Activated CD4-positive, alpha-beta T cell treated with anti-CD3 and anti-CD28 coated beads, Interleukin-2, amount 10 ng/mL, durations not matched to agents 24 days and 14 days (primary cell): ENCODE measurements around the gene SASH1. TPM values are rescaled to one million over a fixed set of nuclear protein-coding genes. Genes with fewer than 3 reads are reported as not detected.

Experiments
- DNase-seq: peaks from one replicate; pipeline ENCODE4 v3.0.0; 2022
- H3K27ac Mint-ChIP-seq: one replicate; pipeline ENCODE4 v1.8.0; 2022; ENCODE audit warnings: mild to moderate bottlenecking, mixed read lengths
- H3K27me3 Mint-ChIP-seq: one replicate; pipeline ENCODE4 v1.8.0; 2022; ENCODE audit warnings: mixed read lengths
- H3K36me3 Mint-ChIP-seq: one replicate; pipeline ENCODE4 v1.8.0; 2022; ENCODE audit warnings: low read depth, mild to moderate bottlenecking, mixed read lengths
- H3K4me1 Mint-ChIP-seq: one replicate; pipeline ENCODE4 v1.8.0; 2021; ENCODE audit warnings: mixed read lengths
- H3K4me3 Mint-ChIP-seq: one replicate; pipeline ENCODE4 v1.8.0; 2022; ENCODE audit warnings: mild to moderate bottlenecking, moderate library complexity, mixed read lengths
- H3K9me3 Mint-ChIP-seq: one replicate; pipeline ENCODE4 v1.8.0; 2021; ENCODE audit warnings: mixed read lengths
- intact Hi-C: fragments of 100-400 bp; cut with micrococcal nuclease; formaldehyde crosslinking; loops from one replicate; pipeline ENCODE4 v1.15.1; 2023
- total RNA-seq: library from RNA; stranded (reverse); gene quantifications from 2 replicates; pipeline ENCODE4 v1.2.3, GENCODE V29; 2022

Gene SASH1
- total RNA-seq, 1 donor from 2014 or later, result 0.44 TPM

DNA sequence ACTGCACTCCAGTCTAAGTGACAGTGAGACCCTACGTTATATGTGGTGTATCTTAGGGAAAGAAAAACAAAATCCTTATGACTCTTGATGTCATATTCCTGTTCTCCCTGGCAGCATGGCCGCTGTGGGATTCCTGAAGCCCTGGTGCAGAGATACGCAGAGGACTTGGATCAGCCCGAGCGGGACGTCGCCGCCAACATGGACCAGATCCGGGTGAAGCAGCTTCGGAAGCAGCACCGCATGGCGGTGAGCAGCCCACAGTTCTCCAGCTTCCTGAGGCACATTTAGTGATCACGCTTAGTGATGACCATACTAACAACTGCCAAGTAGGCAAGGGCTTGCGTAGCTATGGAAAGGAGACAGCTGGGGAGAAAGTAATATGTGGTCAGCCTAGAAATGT, 203.3 kb downstream of the SASH1 start:
- Mint-ChIP-seq H3K36me3 (no peaks in the 10 kb centered on the region), H3K4me1 (no peaks in the 10 kb centered on the region), H3K9me3 (no peaks in the 10 kb centered on the region), H3K27ac (no peak overlapping the region), H3K4me3 (no peak overlapping the region), H3K27me3 (peaks cover 14% of the 10 kb centered on the region)
- no peak for DNase-seq
- intact Hi-C loops, result no loop called here

DNA sequence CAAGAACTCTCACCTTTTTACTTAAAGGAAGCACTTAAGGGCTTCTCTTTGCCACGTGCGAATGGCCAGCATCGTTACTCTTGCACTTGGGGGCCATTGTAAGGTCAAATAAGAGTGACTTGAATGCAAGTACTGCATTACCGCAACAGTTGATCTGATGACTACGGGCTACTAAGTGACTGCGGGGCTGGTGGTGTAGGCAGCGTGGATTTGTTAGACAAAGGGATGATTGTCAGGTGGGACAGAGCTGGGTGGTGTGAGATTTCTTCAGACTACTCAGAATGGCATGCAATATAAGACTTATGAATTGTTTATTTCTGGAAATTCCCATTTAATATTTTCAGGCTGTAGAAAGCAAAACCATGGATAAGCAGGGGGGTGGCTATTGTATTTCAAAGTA, 204.5 kb downstream of the SASH1 start:
- H3K4me3 Mint-ChIP-seq, result no peak overlapping the region
- H3K27ac Mint-ChIP-seq, result no peak overlapping the region
- peaks cover 14% of the 10 kb centered on the region for H3K27me3 Mint-ChIP-seq
- H3K9me3 Mint-ChIP-seq, result no peaks in the 10 kb centered on the region
- H3K4me1 Mint-ChIP-seq, result no peaks in the 10 kb centered on the region
- no peaks in the 10 kb centered on the region for H3K36me3 Mint-ChIP-seq
- intact Hi-C loops, result no loop called here
- no peak for DNase-seq

DNA sequence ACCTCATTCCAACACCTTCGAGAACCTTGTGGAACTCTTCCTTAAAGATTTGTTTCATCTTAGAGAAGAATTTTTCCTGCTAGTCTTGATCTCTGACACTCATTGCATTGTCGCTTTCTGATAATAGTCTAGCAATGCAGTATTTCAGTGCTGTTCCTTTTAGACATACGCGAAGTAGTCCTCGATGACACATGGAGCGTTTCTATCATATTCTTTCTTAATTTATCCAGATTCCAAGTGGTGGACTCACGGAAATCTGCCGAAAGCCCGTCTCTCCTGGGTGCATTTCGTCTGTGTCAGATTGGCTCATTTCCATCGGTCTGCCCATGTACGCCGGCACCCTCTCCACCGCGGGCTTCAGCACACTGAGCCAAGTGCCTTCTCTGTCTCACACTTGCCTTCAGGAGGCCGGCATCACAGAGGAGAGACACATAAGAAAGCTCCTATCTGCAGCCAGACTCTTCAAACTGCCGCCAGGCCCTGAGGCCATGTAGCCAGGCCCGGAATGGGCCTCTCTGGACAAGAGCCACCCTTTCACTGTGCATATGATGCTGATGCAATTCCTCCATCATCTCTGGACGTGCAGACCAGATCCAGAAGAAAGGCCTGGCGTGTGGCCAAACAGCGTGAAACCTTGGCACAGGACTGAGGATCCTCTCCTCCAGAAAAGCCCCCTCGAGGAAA, 205.6 kb downstream of the SASH1 start:
- intact Hi-C loops, result no loop called here
- no peaks in the 10 kb centered on the region for H3K36me3 Mint-ChIP-seq
- H3K9me3 Mint-ChIP-seq, result no peaks in the 10 kb centered on the region
- H3K27me3 Mint-ChIP-seq, result peaks cover 15% of the 10 kb centered on the region
- no peaks in the 10 kb centered on the region for H3K4me1 Mint-ChIP-seq
- no peak overlapping the region for H3K27ac Mint-ChIP-seq
- no peak for DNase-seq
- no peak overlapping the region for H3K4me3 Mint-ChIP-seq

DNA sequence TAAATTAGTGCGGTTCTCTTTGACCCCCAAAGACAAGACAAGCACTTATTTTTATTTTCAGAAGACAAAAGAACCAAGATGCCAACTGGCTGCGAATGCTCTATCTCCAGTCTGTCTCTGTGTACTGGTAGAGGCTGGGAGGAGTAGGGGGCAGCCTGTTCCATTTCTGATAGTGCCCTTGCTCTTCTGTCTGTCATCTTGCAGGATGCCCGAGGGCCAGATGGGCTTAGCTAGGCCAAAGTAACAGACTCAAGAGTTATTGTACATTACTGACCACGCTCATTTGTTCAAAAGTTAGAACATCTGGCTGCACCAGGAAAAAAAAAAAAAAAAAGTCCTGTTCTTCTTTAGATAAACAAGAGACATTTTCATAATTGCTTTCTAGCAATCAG, 206.1 kb downstream of the SASH1 start:
- no peaks in the 10 kb centered on the region for H3K36me3 Mint-ChIP-seq

DNA sequence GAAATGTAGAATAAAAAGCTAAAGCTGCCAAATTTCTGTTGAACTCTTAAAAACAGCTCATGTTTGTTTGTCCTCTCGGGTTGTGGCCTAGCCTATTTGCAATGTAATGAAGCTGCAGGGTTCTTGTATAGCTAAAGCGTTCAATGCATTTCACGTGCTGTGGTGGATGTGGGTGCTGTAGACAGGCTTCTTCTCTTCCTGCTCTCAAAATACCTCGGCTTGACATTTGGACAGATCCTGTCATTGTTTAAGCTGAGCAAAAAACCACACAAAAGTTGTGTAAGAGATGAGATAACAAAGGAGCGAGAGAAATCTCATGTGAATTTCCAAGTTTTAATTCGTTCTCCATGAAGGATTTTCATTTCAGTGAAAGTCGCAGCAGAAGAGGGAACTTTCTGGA, 207.9 kb downstream of the SASH1 start:
- Mint-ChIP-seq H3K27me3 (peaks cover 16% of the 10 kb centered on the region), H3K36me3 (no peaks in the 10 kb centered on the region), H3K27ac (no peak overlapping the region), H3K9me3 (no peaks in the 10 kb centered on the region), H3K4me1 (no peaks in the 10 kb centered on the region), H3K4me3 (no peak overlapping the region)
- no peak for DNase-seq
- intact Hi-C loops, result no loop called here

More for the DNA sequence above, 206.1 kb downstream of the SASH1 start:
- no peaks in the 10 kb centered on the region for H3K9me3 Mint-ChIP-seq
- no peak overlapping the region for H3K4me3 Mint-ChIP-seq
- peaks cover 16% of the 10 kb centered on the region for H3K27me3 Mint-ChIP-seq
- no peak overlapping the region for H3K27ac Mint-ChIP-seq
- intact Hi-C loops, result no loop called here
- DNase-seq, result no peak
- no peaks in the 10 kb centered on the region for H3K4me1 Mint-ChIP-seq

DNA sequence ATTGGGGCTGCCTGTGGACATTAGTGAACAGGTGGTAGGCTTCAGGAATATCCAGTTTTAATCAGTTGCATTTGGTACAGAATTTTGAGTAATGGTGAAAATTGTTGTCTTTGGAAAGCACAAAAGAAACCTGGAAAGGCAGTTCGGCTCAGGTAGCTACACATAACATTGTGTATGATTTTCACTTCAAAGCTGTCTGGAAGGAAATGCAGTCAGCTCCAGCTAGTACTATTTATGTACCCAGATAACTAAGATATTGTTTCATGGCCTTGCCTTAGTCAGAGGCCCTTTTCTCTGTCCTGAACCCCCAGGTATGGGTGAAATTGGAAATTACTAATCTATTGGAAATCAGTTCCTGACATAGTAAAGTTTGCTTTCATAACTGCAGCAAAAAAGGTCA, 208.6 kb downstream of the SASH1 start:
- intact Hi-C loops, result no loop called here

DNA sequence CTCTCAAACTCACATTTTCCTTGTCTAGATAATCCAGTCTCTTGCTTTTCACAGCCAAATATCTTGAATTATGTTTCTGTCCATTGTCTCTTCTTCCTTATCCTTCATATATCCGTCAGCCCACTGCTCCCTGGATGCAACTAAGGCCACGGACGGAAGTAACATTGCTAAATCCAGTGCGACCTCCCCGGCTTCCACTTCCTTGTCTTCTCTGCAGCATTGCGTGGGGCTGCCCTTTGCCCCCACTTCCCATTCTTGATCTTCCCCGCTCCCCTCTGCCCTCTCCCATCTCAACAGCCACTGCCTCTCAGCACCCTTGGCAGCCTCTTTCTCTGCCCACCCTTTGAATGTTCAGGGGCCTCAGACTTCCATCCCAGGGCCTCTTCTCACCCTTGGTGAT, 213.8 kb downstream of the SASH1 start:
- H3K36me3 Mint-ChIP-seq, result no peaks in the 10 kb centered on the region
- peaks cover 5% of the 10 kb centered on the region for H3K9me3 Mint-ChIP-seq
- intact Hi-C loops, result no loop called here
- H3K27ac Mint-ChIP-seq, result no peak overlapping the region
- H3K4me1 Mint-ChIP-seq, result peaks cover 7% of the 10 kb centered on the region
- no peak for DNase-seq
- H3K4me3 Mint-ChIP-seq, result no peak overlapping the region
- H3K27me3 Mint-ChIP-seq, result peaks cover 21% of the 10 kb centered on the region

More for the DNA sequence above, 208.6 kb downstream of the SASH1 start:
- H3K9me3 Mint-ChIP-seq, result peaks cover 4% of the 10 kb centered on the region
- no peaks in the 10 kb centered on the region for H3K36me3 Mint-ChIP-seq
- H3K4me1 Mint-ChIP-seq, result no peaks in the 10 kb centered on the region
- no peak overlapping the region for H3K4me3 Mint-ChIP-seq
- no peak for DNase-seq
- H3K27ac Mint-ChIP-seq, result no peak overlapping the region
- peaks cover 19% of the 10 kb centered on the region for H3K27me3 Mint-ChIP-seq

DNA sequence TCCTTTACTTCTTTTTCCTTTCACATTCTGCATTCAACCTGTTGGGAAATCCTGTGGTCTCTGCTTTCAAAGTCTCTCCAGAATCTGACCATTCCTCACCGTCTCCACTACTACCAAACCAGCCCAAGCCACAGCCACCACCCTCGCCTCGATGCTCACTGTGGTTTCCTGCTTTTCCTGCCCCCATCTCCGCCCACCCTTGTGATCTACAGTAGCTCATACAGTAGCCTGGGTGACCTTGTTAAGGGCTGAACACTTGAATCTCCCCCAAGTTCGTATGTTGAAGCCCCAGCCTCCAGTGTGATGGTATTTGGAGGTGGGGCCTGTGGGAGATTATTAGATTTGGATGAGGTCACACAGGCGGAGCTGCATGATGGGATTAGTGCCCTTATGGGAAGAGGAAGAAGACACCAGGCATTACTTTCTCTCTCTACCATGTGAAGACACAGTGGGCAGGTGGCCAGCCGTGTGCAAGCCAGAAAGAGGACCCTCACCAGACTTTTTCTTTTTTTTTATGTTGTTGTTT, 215.2 kb downstream of the SASH1 start:
- no peak overlapping the region for H3K4me3 Mint-ChIP-seq
- peaks cover 23% of the 10 kb centered on the region for H3K27me3 Mint-ChIP-seq
- peaks cover 7% of the 10 kb centered on the region for H3K4me1 Mint-ChIP-seq
- peaks cover 5% of the 10 kb centered on the region for H3K9me3 Mint-ChIP-seq
- intact Hi-C loops, result no loop called here
- no peak for DNase-seq
- no peaks in the 10 kb centered on the region for H3K36me3 Mint-ChIP-seq
- no peak overlapping the region for H3K27ac Mint-ChIP-seq

DNA sequence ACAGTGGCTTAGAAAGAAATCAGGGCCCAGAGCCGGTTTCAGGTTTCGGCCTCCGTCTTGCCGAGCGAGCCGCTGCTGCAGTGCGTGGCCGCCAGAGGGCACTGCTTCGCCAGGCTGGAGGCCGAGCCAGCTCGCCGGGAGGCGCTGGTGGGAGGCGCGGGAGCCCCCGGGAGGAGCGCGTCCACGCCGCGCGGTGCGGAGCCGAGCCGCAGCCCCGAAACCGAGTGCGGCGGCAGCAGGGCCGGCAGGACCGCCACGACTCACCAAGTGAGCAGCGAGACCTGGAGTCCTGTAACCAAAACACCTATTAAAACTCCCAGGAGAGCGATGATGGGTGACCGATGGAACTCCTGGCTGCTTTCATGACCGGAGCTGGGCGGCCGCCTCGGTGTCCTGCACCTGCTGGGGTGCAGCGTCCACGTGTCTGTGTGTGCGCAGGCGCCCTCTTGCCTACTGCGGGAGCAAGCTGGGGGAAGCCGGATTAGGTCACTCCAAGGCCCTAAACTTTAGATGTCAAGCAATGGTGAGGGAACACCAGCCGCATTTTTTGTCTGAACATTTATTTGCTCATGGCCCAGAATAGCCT, 217.3 kb downstream of the SASH1 start:
- peaks cover 7% of the 10 kb centered on the region for H3K4me1 Mint-ChIP-seq
- H3K27me3 Mint-ChIP-seq, result peaks cover 25% of the 10 kb centered on the region
- intact Hi-C loops, result loop anchor here (2.0 to 10.0 kb wide), 3 partner anchors 389 to 875 kb away; no protein-coding TSS in a partner anchor
- no peaks in the 10 kb centered on the region for H3K36me3 Mint-ChIP-seq
- H3K4me3 Mint-ChIP-seq, result no peak overlapping the region
- H3K27ac Mint-ChIP-seq, result no peak overlapping the region
- H3K9me3 Mint-ChIP-seq, result peaks cover 5% of the 10 kb centered on the region
- peak; percentile 90 for DNase-seq

DNA sequence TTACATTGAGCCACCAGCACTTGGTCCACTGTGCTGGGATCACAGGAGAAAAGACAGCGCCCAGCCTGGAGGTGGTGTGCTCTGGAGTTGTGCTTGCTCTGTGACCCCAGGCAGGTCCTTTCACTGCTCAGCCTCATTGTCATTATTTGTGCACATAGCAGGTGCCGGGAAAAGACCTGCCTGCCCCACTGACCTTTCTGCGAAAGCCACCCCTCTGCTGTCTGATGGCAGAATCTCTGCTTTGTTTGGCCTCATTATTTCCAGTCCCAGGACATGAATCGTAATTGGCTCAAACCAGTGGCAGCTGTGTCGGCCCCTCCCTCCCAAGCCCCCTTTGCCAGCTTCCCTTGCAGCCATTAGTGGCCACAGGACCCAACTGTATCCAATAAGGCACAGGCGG, 219.0 kb downstream of the SASH1 start:
- peak; percentile 35 for DNase-seq
- H3K4me1 Mint-ChIP-seq, result peaks cover 10% of the 10 kb centered on the region
- no peaks in the 10 kb centered on the region for H3K36me3 Mint-ChIP-seq
- H3K4me3 Mint-ChIP-seq, result no peak overlapping the region
- H3K9me3 Mint-ChIP-seq, result no peaks in the 10 kb centered on the region
- H3K27me3 Mint-ChIP-seq, result peaks cover 24% of the 10 kb centered on the region
- intact Hi-C loops, result loop anchor here (2.0 to 10.0 kb wide), 3 partner anchors 387 to 873 kb away; no protein-coding TSS in a partner anchor
- H3K27ac Mint-ChIP-seq, result no peak overlapping the region

DNA sequence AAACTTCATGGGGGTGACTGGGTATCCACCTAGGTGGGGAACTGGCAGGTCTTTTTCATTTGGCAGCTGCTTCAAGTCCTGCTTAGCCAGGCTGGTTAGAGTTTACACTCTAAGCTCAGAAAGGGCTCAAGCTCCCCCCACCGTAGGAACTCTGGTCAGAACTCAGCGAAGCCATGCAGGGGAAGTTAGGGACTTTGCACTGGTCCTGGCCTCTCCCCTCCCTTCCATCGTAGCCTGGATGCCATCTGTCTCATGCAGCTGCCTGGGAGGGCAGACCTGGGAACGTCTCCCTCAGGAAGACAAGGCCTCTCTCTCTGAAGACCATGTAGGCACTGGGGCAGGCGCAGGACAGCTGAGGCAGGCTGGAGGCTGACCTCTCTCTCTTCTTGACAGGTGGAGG, 220.4 kb downstream of the SASH1 start:
- Mint-ChIP-seq H3K4me1 (peaks cover 3% of the 10 kb centered on the region), H3K4me3 (no peak overlapping the region), H3K36me3 (no peaks in the 10 kb centered on the region), H3K27ac (no peak overlapping the region), H3K27me3 (peaks cover 19% of the 10 kb centered on the region), H3K9me3 (no peaks in the 10 kb centered on the region)
- DNase-seq, result peak; percentile 52
- intact Hi-C loops, result loop anchor here (10.0 kb wide), 2 partner anchors 462 to 872 kb away; no protein-coding TSS in a partner anchor

DNA sequence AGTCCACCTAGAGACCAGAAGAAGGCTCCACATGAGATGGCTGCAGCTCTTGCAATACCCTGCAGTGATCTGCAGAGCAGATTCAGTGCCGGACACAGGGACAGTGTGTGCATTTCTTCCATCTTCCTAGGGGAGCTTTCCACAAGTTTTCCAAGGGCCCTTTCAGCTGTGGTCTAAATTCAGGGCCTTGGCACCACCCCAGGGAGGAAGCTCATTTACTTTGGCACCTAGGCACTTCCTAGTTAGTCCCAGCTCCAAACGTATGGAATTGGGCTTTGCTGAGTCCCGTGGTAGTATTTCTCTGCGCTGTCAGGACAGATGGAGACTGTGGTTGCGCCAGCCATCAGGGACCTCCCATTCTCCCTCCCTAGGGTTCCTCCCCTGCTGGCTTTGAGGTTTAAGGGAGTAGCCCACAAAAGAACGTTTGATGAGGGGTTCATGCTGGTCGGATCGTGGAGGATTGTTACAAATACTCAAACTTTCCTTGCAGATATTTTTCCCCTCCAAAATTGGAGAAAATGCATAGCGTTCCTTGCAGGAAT, 221.9 kb downstream of the SASH1 start:
- Mint-ChIP-seq H3K4me1 (peaks cover 3% of the 10 kb centered on the region), H3K27ac (no peak overlapping the region), H3K4me3 (no peak overlapping the region), H3K27me3 (peaks cover 19% of the 10 kb centered on the region), H3K36me3 (no peaks in the 10 kb centered on the region), H3K9me3 (no peaks in the 10 kb centered on the region)
- intact Hi-C loops, result loop anchor here (10.0 kb wide), 2 partner anchors 460 to 870 kb away; no protein-coding TSS in a partner anchor
- DNase-seq, result peak; percentile 53

DNA sequence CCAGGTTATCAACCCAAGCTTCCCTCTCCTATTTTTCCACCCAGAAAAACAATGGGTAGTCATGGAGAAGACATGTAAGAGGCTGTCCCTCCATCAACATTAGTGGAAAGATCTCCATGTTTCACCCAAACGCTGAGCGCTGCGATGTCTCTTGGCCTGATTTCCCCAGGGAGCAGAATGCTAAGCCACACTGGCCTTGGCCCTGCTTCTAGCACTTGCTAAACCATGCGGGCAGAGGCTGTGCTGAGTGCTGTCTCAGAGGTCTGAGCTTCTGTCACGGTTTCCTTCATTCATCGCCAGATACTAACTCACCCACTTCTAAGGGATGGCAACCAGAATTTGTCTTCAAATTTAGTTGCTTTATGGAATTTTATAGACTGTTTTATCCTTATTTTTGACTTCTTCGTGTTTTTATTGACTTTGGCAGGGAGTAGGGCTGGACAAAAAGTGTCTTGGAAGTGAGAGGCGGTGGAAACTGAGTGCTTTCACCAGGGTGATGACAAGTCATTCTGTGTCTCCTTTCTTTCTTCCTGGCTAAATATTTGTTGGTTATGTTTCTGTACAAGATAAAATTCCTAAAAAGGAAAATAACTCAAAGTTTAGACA, 222.8 kb downstream of the SASH1 start:
- Mint-ChIP-seq H3K27ac (no peak overlapping the region), H3K9me3 (no peaks in the 10 kb centered on the region), H3K4me3 (no peak overlapping the region), H3K36me3 (no peaks in the 10 kb centered on the region), H3K27me3 (peaks cover 18% of the 10 kb centered on the region), H3K4me1 (peaks cover 3% of the 10 kb centered on the region)
- DNase-seq, result peak; percentile 50
- intact Hi-C loops, result loop anchor here (10.0 kb wide), 2 partner anchors 459 to 869 kb away; no protein-coding TSS in a partner anchor
